ENCODE measurements around the gene MED15.

GRCh38 chr22:20495861-20496681, 11.3 kb upstream of the MED15 start:
- TF ChIP-seq, protein P1, sequence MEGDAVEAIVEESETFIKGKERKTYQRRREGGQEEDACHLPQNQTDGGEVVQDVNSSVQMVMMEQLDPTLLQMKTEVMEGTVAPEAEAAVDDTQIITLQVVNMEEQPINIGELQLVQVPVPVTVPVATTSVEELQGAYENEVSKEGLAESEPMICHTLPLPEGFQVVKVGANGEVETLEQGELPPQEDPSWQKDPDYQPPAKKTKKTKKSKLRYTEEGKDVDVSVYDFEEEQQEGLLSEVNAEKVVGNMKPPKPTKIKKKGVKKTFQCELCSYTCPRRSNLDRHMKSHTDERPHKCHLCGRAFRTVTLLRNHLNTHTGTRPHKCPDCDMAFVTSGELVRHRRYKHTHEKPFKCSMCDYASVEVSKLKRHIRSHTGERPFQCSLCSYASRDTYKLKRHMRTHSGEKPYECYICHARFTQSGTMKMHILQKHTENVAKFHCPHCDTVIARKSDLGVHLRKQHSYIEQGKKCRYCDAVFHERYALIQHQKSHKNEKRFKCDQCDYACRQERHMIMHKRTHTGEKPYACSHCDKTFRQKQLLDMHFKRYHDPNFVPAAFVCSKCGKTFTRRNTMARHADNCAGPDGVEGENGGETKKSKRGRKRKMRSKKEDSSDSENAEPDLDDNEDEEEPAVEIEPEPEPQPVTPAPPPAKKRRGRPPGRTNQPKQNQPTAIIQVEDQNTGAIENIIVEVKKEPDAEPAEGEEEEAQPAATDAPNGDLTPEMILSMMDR (IDR thresholded peaks at IDR 0.05), result peak; percentile 74 to 91 (median 86)
- peak in 1 of 2 donors; percentile 84 for TF ChIP-seq POLR2A (IDR thresholded peaks at IDR 0.05)
